WERI-Rb-1 (cell line): ENCODE measurements around the gene UBB.

Experiments used
- DNase-seq: peaks from one replicate; pipeline ENCODE4 v3.0.0-alpha.2; 2020
- H3K27ac ChIP-seq: fragments of 250-450 bp; sonication (Bioruptor Pico); 2 replicates; pipeline ENCODE4 v1.5.1; 2020; ENCODE audit warnings: mild to moderate bottlenecking, moderate library complexity
- H3K27me3 ChIP-seq: fragments of 250-450 bp; sonication (Bioruptor Pico); 2 replicates; pipeline ENCODE4 v1.5.1; 2021; ENCODE audit warnings: mild to moderate bottlenecking, low read depth, moderate library complexity; ENCODE audit not compliant: insufficient read depth, severe bottlenecking
- H3K36me3 ChIP-seq: fragments of 250-450 bp; sonication (Bioruptor Pico); 2 replicates; pipeline ENCODE4 v1.5.1; 2020; ENCODE audit warnings: mild to moderate bottlenecking, moderate library complexity
- H3K4me3 ChIP-seq: 2 replicates; pipeline ENCODE4 v1.5.1; 2011; ENCODE audit warnings: low read depth, mild to moderate bottlenecking, control low read depth, low read length
- H3K9me3 ChIP-seq: fragments of 250-450 bp; sonication (Bioruptor Pico); 2 replicates; pipeline ENCODE4 v1.5.1; 2021; ENCODE audit warnings: mild to moderate bottlenecking, moderate library complexity; ENCODE audit not compliant: severe bottlenecking
- CTCF ChIP-seq: IDR thresholded peaks from 2 replicates; pipeline ENCODE4 v1.5.1; 2011; ENCODE audit warnings: low read depth, mild to moderate bottlenecking, control low read depth, inconsistent platforms, low read length

The UBB gene

GRCh38 chr17:16352667-16353316 is 28.1 kb upstream of the UBB start:
- Histone ChIP-seq H3K27ac (peak overlapping the region; percentile 97), H3K36me3 (peaks cover 49% of the 10 kb centered on the region), H3K4me3 (peak overlapping the region; percentile 52), H3K9me3 (peaks cover 6% of the 10 kb centered on the region), H3K27me3 (no peaks in the 10 kb centered on the region)
- no peak for TF ChIP-seq CTCF
- peak; percentile 65 for DNase-seq

GRCh38 chr17:16353317-16354174 is 27.3 kb upstream of the UBB start, which contains the start of gene CENPV:
CENPV (minus strand) TSS chr17:16353469; CDS start chr17:16353436, 33 bp downstream.
- TF ChIP-seq CTCF = no peak
- peak; percentile 64 for DNase-seq
- peaks cover 41% of the 10 kb centered on the region for H3K36me3 ChIP-seq

GRCh38 chr17:16354585-16354984 is 26.3 kb upstream of the UBB start:
- DNase-seq = no peak
- TF ChIP-seq CTCF = no peak
- Histone ChIP-seq H3K27me3 (no peaks in the 10 kb centered on the region), H3K36me3 (peaks cover 31% of the 10 kb centered on the region), H3K9me3 (peaks cover 6% of the 10 kb centered on the region), H3K4me3 (no peak overlapping the region), H3K27ac (no peak overlapping the region)

More at GRCh38 chr17:16353317-16354174, 27.3 kb upstream of the UBB start, which contains the start of gene CENPV:
- no peaks in the 10 kb centered on the region for H3K27me3 ChIP-seq
- peak within 1 kb of the TSS; percentile 97 for H3K27ac ChIP-seq
- H3K4me3 ChIP-seq = peak within 1 kb of the TSS; percentile 52
- H3K9me3 ChIP-seq = peaks cover 6% of the 10 kb centered on the region

- Histone ChIP-seq H3K27me3 (no peaks in the 10 kb centered on the region), H3K36me3 (no peaks in the 10 kb centered on the region; the same call in 1 of the 2 replicates), H3K4me3 (no peak overlapping the region), H3K9me3 (peaks cover 6% of the 10 kb centered on the region), H3K27ac (no peak overlapping the region)
- TF ChIP-seq CTCF = no peak
- DNase-seq = no peak
These were observed 22.5 kb upstream of the UBB start for GRCh38 chr17:16358394-16358793.

GRCh38 chr17:16361874-16362273 is 19.0 kb upstream of the UBB start:
- no peak for DNase-seq
- no peaks in the 10 kb centered on the region for H3K27me3 ChIP-seq
- H3K27ac ChIP-seq = no peak overlapping the region
- no peaks in the 10 kb centered on the region for H3K9me3 ChIP-seq
- no peak overlapping the region for H3K4me3 ChIP-seq
- H3K36me3 ChIP-seq = no peaks in the 10 kb centered on the region
- no peak for TF ChIP-seq CTCF
